Mesodermal cell (in vitro differentiated cells): ENCODE data around the gene GABRB1.

ENCODE experiments used
- H3K27ac ChIP-seq: 2 replicates; pipeline ENCODE4 v1.7.0; 2013; ENCODE audit warnings: mild to moderate bottlenecking, low read depth, low read length, moderate library complexity; ENCODE audit not compliant: severe bottlenecking
- H3K36me3 ChIP-seq: 2 replicates; pipeline ENCODE4 v1.7.1; 2013; ENCODE audit warnings: mild to moderate bottlenecking, low read length, moderate library complexity; ENCODE audit not compliant: control insufficient read depth, insufficient read depth
- H3K4me1 ChIP-seq: one replicate; pipeline ENCODE4 v1.7.1; 2013; ENCODE audit warnings: mild to moderate bottlenecking, low read length; ENCODE audit not compliant: insufficient read depth, control insufficient read depth, poor library complexity, severe bottlenecking
- H3K4me3 ChIP-seq: 2 replicates; pipeline ENCODE4 v1.7.0; 2013; ENCODE audit warnings: low read length, control low read depth, mild to moderate bottlenecking; ENCODE audit not compliant: insufficient read depth, poor library complexity, severe bottlenecking; ENCODE audit errors: extremely low read depth
- H3K9me3 ChIP-seq: 2 replicates; pipeline ENCODE4 v1.7.1; 2013; ENCODE audit warnings: mild to moderate bottlenecking, low read length, moderate library complexity; ENCODE audit not compliant: control insufficient read depth
- WGBS, 2 experiments: methylation state at CpG; one replicate each; pipeline ENCODE4 v1.1.5; 2013; ENCODE audit warnings: missing lambda C conversion rate in 2 of 2; ENCODE audit not compliant: insufficient coverage in 2 of 2; 5-methylcytosine and 5-hydroxymethylcytosine counted together

GABRB1 gene

DNA sequence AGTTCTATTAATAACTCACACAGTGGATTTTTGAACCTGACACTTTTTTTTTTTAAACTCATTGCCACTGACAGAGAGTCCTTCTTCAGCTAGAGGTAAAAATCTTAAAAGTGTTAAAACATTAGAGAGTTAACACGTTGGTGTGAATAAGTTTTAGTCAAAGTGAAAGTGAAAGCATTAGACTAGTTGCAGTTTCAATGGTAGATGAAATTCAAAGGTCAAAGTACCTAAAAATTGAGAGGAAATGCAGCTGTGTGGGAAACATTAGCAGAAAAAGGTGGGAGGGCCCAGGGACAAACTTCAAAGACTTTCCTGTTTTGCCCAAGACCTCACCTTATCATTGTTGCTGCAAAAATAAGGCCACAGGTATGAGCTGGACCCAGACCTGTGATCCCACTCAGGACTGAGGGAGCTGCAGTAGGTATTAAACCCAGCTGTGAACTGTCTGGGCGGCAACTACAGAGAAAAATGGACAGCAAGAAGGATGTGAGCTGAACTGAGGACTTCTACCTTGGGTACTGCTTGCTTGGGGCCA is 20.4 kb upstream of the GABRB1 start:
- no peak overlapping the region for H3K27ac ChIP-seq
- H3K9me3 ChIP-seq = no peaks in the 10 kb centered on the region
- WGBS, 2 experiments = 42 to 64% methylated on average over 2 of the region's 2 CpGs
- no peak overlapping the region for H3K4me3 ChIP-seq
- no peaks in the 10 kb centered on the region for H3K4me1 ChIP-seq
- no peaks in the 10 kb centered on the region for H3K36me3 ChIP-seq

- Histone ChIP-seq H3K27ac (no peak overlapping the region), H3K36me3 (no peaks in the 10 kb centered on the region), H3K9me3 (no peaks in the 10 kb centered on the region), H3K4me1 (no peaks in the 10 kb centered on the region), H3K4me3 (no peak overlapping the region)
Observed at GRCh38 chr4:47012676-47013075, 18.7 kb upstream of the GABRB1 start.

DNA sequence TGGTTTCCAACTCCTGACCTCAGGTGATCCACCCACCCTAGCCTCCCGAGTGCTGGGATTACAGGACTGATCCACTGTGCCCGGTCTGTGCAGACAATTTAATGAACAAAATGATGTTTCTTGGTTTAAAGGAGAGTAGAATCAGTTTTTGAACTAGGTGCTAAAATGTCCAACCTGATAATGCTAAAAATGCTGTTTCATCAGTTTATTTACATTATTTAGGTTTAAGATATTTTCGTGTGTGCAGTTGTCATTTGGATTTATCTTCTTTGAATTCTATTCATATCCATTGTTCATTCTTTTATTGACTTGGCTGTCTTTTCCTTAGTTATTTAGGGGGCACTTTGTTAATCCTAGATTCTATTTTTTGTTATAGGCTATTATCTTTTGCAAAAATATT is 18.0 kb upstream of the GABRB1 start:
- WGBS, 2 experiments = 76% methylated on average over 2 of the region's 3 CpGs; no CpG with 5 or more reads in 1 of the 2 experiments
- H3K4me3 ChIP-seq = no peak overlapping the region

GRCh38 chr4:47017081-47017480 is 14.3 kb upstream of the GABRB1 start:
- Histone ChIP-seq H3K4me1 (no peaks in the 10 kb centered on the region), H3K4me3 (no peak overlapping the region), H3K9me3 (no peaks in the 10 kb centered on the region), H3K27ac (no peak overlapping the region), H3K36me3 (no peaks in the 10 kb centered on the region)
- 90 to 100% methylated on average over 1 to 2 of the region's 4 CpGs for WGBS, 2 experiments

More for the DNA sequence above, 18.0 kb upstream of the GABRB1 start:
- H3K4me1 ChIP-seq = no peaks in the 10 kb centered on the region
- H3K36me3 ChIP-seq = no peaks in the 10 kb centered on the region
- H3K9me3 ChIP-seq = no peaks in the 10 kb centered on the region
- no peak overlapping the region for H3K27ac ChIP-seq

DNA sequence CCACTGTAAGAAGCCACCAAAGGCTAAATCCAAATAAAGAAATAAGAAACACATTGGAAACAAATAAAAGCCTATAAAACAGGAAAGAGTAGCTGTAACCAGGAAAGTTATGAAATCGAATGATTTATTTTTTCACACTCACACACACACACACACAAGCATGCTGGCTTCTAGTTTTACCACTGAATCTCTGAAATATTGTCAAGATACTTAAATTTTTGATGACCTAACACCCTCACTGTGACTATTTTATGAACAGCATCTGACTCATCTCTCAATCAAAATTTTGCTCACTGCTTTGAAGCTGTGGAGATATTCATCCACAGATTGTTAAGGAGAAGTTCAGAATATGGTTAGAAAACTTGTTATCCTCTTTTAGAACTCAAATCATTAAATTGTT is 13.9 kb upstream of the GABRB1 start:
- no peak overlapping the region for H3K27ac ChIP-seq
- H3K36me3 ChIP-seq = no peaks in the 10 kb centered on the region
- WGBS, 2 experiments = 88 to 100% methylated on average over 1 of the region's 1 CpG
- H3K4me1 ChIP-seq = no peaks in the 10 kb centered on the region
- H3K4me3 ChIP-seq = no peak overlapping the region
- no peaks in the 10 kb centered on the region for H3K9me3 ChIP-seq

DNA sequence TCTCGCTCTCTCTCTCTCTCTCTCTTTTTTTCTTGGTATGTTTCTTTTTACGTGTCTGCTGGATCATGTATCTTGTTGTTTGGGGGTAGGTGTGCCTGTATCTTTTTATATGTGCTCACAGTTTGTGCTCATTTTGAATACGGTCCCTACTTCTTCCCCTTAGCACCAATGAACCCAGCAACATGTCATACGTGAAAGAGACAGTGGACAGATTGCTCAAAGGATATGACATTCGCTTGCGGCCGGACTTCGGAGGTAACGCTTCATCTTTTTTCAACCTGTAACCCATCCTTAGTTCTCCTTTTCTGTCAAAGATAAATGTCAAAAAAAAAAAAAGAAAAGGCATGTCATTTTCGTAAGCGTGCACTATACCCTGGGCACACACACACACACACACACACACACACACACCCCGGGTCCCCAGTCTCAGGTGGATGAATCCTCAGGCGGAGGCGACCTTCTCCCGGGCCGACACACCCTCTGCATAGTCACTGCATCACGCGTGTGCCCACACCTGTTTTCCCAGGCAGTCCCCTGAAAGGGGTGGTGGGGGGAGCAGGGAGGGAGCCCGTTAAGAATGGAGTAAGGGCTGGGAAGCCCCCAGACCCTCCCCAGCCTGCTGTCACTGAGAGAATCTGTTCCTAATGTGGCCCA is 511 bp downstream of the GABRB1 start:
- 0% methylated on average over 1 of the region's 19 CpGs for WGBS, 2 experiments
- no peak overlapping the region for H3K27ac ChIP-seq
- H3K36me3 ChIP-seq = no peaks in the 10 kb centered on the region
- H3K4me3 ChIP-seq = peak overlapping the region; percentile 40
- H3K4me1 ChIP-seq = no peaks in the 10 kb centered on the region
- H3K9me3 ChIP-seq = no peaks in the 10 kb centered on the region

GRCh38 chr4:47032405-47033106 is 1.2 kb downstream of the GABRB1 start:
- Histone ChIP-seq H3K4me3 (peak overlapping the region; percentile 40), H3K4me1 (no peaks in the 10 kb centered on the region), H3K9me3 (no peaks in the 10 kb centered on the region), H3K27ac (no peak overlapping the region), H3K36me3 (no peaks in the 10 kb centered on the region)
- WGBS, 2 experiments = 0 to 1% methylated on average over 39 to 45 of the region's 47 CpGs

DNA sequence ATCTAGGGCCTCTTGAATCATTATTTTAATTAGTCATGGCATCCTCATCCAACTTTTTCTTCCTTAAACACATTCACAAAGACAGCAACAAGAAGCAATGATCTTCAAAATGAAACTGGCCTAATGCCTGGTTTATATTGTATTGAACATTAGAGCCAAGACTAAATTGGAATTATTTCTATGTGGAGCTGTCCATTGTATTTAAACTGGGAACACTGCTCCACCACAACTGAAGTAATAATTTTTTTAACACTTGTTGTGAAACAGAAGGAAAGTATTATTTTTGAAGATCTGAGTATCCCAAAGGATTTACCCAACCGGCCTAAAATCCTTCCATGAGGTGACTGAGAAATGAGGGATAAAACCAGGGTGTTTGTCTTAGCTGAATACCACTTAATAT is 6.9 kb downstream of the GABRB1 start:
- WGBS, 2 experiments = no CpG with 5 or more reads among the region's 1 CpG
- H3K4me1 ChIP-seq = no peaks in the 10 kb centered on the region
- no peak overlapping the region for H3K4me3 ChIP-seq
- no peak overlapping the region for H3K27ac ChIP-seq
- no peaks in the 10 kb centered on the region for H3K36me3 ChIP-seq
- no peaks in the 10 kb centered on the region for H3K9me3 ChIP-seq

- no peaks in the 10 kb centered on the region for H3K4me1 ChIP-seq
- no peaks in the 10 kb centered on the region for H3K36me3 ChIP-seq
- no peak overlapping the region for H3K27ac ChIP-seq
- WGBS, 2 experiments = 80 to 83% methylated on average over 1 of the region's 3 CpGs
- H3K4me3 ChIP-seq = no peak overlapping the region
- H3K9me3 ChIP-seq = no peaks in the 10 kb centered on the region
Observed at GRCh38 chr4:47040828-47041227, 9.5 kb downstream of the GABRB1 start.

DNA sequence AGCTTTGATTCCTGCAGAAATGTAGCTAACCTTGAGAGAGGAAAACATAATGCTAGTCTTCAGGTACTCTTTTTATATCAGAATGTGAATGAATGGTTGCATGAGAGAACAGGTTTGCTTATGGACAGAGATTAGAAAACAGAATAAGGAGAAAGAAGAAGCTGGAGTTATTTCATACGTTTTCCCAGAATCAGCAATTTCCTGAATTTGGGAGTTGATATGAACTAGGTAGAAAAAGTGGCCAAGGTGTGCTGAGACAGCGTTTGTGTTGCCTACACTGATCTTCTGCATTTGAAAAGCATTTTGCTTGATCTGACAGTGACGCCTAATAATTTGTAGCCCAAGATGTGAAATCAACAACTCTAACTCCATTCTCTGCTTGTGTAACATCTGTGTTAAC is 12.5 kb downstream of the GABRB1 start:
- no peak overlapping the region for H3K27ac ChIP-seq
- H3K4me1 ChIP-seq = no peaks in the 10 kb centered on the region
- no peaks in the 10 kb centered on the region for H3K36me3 ChIP-seq
- 72 to 81% methylated on average over 3 of the region's 3 CpGs for WGBS, 2 experiments
- no peak overlapping the region for H3K4me3 ChIP-seq
- H3K9me3 ChIP-seq = no peaks in the 10 kb centered on the region

DNA sequence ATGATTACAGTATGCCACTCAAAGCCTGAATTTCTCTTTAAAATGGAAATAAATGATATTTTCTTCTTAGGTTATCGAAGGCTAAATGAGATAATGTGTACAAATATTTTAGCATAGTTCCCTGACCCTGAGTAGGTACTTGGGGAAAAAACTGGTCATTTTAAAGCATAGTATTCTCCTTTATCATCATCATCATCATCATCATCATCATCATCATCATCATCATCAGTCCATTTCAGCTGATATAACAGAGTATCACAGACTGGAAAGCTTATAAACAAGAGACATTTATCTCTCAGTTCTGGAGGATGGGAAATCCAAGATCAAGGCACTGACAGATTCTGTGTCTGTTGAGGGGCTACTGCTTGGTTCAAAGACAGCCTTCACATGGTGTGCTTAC is 13.9 kb downstream of the GABRB1 start:
- Histone ChIP-seq H3K4me3 (no peak overlapping the region), H3K4me1 (no peaks in the 10 kb centered on the region), H3K27ac (no peak overlapping the region), H3K9me3 (no peaks in the 10 kb centered on the region), H3K36me3 (no peaks in the 10 kb centered on the region)
- WGBS, 2 experiments = no CpG with 5 or more reads among the region's 1 CpG
